ENCODE data around the gene CYBA.
"Not testable (repeated sequence)": the region's sequence is repeated elsewhere in the genome, so short reads cannot be mapped to it uniquely, and the experiment has no call there.

CYBA gene

DNA sequence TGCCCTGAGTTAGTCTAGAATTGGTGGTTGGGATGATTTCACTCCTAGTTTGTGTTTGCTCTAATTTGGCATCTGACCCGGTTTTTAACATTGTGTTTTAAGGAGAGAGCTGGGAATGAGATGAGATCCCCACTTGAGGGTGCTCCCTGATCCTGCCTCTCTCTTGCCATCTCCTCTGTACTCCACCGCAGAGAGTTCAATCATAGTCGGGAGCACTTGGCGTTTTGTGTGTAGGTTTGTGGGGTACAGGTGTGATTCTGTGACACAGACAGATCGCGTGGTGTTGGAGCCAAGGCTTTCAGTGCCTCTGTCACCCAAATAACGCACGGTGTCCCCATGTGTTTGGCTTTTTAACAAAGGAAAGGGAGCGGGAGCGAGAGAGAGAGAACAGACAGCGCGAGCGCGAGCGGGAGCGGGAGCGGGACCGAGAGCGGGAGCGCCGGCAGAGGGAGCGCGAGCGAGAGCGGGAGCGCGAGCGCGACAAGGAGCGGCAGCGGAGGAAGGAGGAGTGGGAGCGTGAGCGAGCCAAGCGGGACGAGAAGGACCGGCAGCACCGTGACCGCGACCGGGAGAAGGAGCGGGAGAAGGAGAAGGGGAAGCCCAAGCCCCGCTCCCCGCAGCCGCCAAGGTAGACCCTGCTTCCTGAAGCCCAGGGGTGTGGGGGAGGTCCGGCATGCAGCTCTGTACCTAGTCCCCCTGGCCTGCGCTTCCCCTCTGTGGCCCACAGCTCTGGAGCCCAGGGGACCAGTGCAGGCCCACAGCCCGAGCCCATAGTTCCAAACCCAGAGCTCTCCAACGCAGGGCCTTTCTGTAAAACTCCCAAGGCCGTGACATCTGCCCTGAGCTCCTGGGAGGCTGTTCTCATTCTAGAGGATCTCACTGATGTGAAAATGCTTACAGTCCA, 39.7 kb downstream of the CYBA start:
- ChIA-PET POLR2A (no interaction called here), CTCF (interaction anchor here (1.5 kb wide), 1 partner anchor 12 kb away, joined by 3 read pairs; no protein-coding TSS in a partner anchor)
- no peak for DNase-seq (ENCODE audit: extremely low spot score)
- no peak for TF ChIP-seq CTCF (IDR thresholded peaks at IDR 0.05; ENCODE audit: control extremely low read depth, extremely low read depth, low read depth, missing control alignments)

DNA sequence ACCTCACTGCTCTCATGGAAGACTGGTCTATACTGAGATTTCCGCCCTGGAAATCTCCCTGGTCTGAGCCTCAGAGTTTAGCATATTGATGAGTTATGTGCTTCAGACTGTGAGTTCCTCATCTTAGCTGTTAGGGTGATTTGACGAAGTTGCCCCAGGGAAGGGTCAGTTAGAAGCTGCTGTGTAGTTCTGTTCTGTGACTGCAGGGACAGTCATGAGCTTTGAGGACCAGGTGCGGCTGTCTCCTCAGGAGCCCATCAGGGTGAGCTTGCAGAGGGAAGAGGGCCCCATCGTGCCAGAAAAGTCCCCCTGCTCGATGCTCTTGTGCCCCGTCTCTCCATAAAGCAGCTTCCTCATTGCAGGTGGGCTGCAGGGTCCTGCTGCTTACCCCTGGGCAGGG, 40.8 kb downstream of the CYBA start:
- ChIA-PET POLR2A (no interaction called here), CTCF (no interaction called here)
- TF ChIP-seq CTCF (IDR thresholded peaks at IDR 0.05; ENCODE audit: control extremely low read depth, extremely low read depth, low read depth, missing control alignments): no peak
- no peak for DNase-seq (ENCODE audit: extremely low spot score)

- POLR2A ChIA-PET; DNase-seq (ENCODE audit: extremely low spot score); CTCF ChIA-PET: not testable (repeated sequence)
Observed at GRCh38 chr16:88609426-88609825, 41.4 kb downstream of the CYBA start.

GRCh38 chr16:88608076-88608475, 42.8 kb downstream of the CYBA start:
- no peak for DNase-seq (ENCODE audit: extremely low spot score)
- TF ChIP-seq CTCF (IDR thresholded peaks at IDR 0.05; ENCODE audit: control extremely low read depth, extremely low read depth, low read depth, missing control alignments): no peak
- ChIA-PET CTCF (interaction anchor here (0.6 to 1.5 kb wide), 5 partner anchors 9 to 31 kb away, joined by 3 to 4 read pairs (median 3); no protein-coding TSS in a partner anchor), POLR2A (no interaction called here)

DNA sequence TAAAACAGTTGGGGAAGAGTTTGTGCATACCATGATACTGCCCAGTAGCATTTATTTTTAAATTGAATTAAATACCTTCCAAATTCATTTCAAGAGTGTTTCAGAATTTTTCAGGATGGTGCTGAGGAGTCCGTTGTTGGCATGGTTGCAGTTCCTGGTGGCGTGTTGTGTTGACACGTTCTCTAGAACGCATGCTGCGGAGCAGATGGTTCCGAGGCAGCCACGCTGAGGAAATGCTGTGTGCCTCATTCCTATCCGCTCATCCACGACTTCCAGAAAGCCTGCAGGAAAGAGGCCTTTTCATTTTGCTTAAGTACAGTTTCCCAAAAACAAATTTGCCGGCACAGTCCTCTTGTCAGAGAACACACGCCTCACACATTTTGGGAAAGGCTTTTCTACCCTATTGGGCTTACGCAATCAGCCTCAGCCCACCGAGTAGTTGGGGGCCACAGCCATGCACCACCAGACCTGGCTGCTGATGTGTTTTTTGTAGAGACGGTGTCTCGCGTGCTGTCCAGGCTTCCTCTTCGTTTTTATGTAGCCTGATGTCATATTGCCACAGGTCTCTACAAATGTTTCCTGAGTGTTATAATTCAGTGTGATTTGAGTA, 44.6 kb downstream of the CYBA start:
- no peak for DNase-seq (ENCODE audit: extremely low spot score)
- CTCF ChIA-PET: interaction anchor here (1.5 kb wide), 1 partner anchor 27 kb away, joined by 3 read pairs; no protein-coding TSS in a partner anchor
- no peak for TF ChIP-seq CTCF (IDR thresholded peaks at IDR 0.05; ENCODE audit: control extremely low read depth, extremely low read depth, low read depth, missing control alignments)
- POLR2A ChIA-PET: no interaction called here

- DNase-seq (ENCODE audit: extremely low spot score): no peak
- POLR2A ChIA-PET: no interaction called here
- TF ChIP-seq CTCF (IDR thresholded peaks at IDR 0.05; ENCODE audit: control extremely low read depth, extremely low read depth, low read depth, missing control alignments): no peak
- CTCF ChIA-PET: no interaction called here
Observed at GRCh38 chr16:88605186-88606147, 45.4 kb downstream of the CYBA start.
